ENCODE data around the gene BMPR2.
A peak's percentile ranks its signal among the peaks of the same experiment; 100 is the strongest.

The BMPR2 gene

DNA sequence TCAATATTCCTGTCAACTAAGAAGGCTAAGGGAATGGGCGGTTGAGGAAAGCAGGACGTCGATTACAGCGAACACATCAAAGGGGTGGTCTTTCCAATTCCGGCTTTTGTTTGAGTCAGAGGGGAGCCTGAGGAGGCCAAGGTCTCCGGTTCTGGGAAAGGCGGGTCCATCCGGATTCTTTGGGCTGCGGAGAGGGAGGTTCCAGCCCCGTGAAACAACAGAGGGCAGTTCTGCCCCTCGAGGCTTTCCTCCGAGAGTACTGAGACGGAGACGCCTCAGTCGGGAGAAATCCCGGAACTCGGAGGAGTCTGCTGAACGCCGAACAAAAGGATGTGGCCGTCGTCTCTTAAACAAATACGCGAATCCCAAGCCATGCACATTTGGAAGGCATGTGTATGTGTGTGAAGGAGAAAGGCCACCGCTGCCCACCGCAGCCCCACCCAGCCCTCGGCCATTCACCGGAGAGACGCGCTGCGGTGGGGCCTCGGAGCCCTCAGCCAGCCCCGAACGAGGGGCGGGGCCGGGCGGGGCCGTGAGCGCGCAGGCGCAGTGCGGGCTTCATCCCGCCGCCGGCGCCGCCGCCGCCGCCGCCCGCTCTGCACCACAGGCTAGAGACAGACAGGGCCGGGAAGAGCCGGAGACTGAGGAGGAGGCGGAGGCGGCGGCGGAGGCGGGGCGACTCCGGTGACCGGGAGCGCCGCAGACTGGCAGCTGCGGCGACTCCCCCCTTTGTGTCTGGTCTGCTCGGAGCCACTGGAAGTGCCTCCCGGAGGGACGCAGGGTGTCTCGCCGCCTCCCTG lies at the start of gene BMPR2:
BMPR2 (plus strand) TSS at position 719 of the 800 bp plus-strand sequence. CDS start 1,148 bp downstream, outside the sequence.
- peak within 1 kb of the TSS; percentile 89 to 94 for H3K4me3 ChIP-seq (ENCODE audit: low read depth in 1 of 2, low read length in 2 of 2)
- no peaks in the 10 kb centered on the region for H3K36me3 ChIP-seq (ENCODE audit: control insufficient read depth in 1 of 2, insufficient read depth in 2 of 2, low read length in 2 of 2)
- peaks cover 9 to 16% of the 10 kb centered on the region in 2 donors for H3K4me1 ChIP-seq (ENCODE audit: control insufficient read depth in 1 of 2, insufficient read depth in 2 of 2, low read length in 2 of 2)
- H3K9ac ChIP-seq (ENCODE audit: low read depth in 1 of 2, low read length in 2 of 2) = peak within 1 kb of the TSS; percentile 80 to 98
- H3K9me3 ChIP-seq (ENCODE audit: control insufficient read depth in 1 of 2, low read length in 2 of 2) = no peaks in the 10 kb centered on the region
- H3K27ac ChIP-seq (ENCODE audit: low read depth, low read length) = peak within 1 kb of the TSS; percentile 92
- no peaks in the 10 kb centered on the region for H3K27me3 ChIP-seq (ENCODE audit: control insufficient read depth in 1 of 2, insufficient read depth in 2 of 2, low read length in 2 of 2)

DNA sequence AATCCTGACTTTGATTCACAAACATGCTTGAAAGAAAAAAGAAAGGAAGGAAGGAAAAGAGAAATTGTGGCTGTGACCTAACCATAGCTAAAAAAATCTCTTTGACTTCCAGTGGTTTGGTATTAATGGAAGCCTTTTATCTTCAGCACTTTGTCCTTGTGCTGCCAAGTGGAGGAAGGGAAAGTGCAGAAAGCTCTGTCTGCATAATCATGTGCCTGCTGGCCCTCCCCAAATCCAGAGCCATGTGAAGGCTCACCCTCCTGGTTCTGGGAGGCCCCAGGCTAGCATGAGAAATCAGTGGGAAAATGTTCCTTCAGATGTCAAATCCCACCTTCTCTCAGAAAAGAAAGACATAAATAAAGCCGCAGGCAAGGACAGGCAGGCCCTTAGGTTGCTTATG lies 48.3 kb upstream of the BMPR2 start:
- Histone ChIP-seq H3K9ac (ENCODE audit: low read depth in 1 of 2, low read length in 2 of 2) (no peak overlapping the region), H3K4me1 (ENCODE audit: control insufficient read depth in 1 of 2, insufficient read depth in 2 of 2, low read length in 2 of 2) (no peaks in the 10 kb centered on the region), H3K9me3 (ENCODE audit: control insufficient read depth in 1 of 2, low read length in 2 of 2) (no peaks in the 10 kb centered on the region), H3K4me3 (ENCODE audit: low read depth in 1 of 2, low read length in 2 of 2) (no peak overlapping the region), H3K27me3 (ENCODE audit: control insufficient read depth in 1 of 2, insufficient read depth in 2 of 2, low read length in 2 of 2) (no peaks in the 10 kb centered on the region), H3K27ac (ENCODE audit: low read depth, low read length) (no peak overlapping the region), H3K36me3 (ENCODE audit: control insufficient read depth in 1 of 2, insufficient read depth in 2 of 2, low read length in 2 of 2) (no peaks in the 10 kb centered on the region)

DNA sequence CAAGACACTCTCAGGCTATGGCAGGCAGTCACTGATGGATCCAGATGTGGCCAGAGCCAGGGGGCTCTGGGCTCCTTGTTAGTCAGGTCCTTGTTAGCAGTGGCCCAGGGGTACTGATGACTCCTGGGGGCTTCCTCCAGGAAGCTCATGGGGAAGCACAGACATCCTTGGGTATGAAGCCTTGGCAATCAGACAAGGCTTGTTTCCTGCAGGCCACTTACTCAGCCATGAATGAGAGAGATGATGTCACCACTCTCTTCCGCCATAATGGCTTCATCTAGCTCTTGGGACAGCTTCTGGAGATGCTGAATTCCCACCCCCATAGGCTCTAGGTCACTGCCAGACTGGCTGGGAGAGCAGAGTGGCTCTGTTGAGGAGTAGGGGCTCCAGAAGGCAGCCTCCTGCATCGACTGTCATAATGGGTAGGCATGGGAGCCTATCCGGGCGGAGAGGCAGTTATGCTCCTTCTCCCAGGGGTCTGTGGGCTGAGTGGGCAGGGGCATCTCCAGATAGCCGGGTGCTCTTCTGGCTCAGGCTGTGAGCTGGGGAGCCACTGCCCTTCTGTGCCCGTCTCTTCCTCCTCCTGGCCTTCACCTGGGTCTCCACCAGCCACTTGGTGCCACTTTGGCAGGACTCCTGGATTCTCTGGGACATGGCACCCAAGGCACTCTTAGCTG lies 40.2 kb upstream of the BMPR2 start:
- no peak overlapping the region for H3K27ac ChIP-seq (ENCODE audit: low read depth, low read length)
- no peaks in the 10 kb centered on the region for H3K36me3 ChIP-seq (ENCODE audit: control insufficient read depth in 1 of 2, insufficient read depth in 2 of 2, low read length in 2 of 2)
- H3K4me3 ChIP-seq (ENCODE audit: low read depth in 1 of 2, low read length in 2 of 2) = no peak overlapping the region
- no peaks in the 10 kb centered on the region for H3K4me1 ChIP-seq (ENCODE audit: control insufficient read depth in 1 of 2, insufficient read depth in 2 of 2, low read length in 2 of 2)
- H3K27me3 ChIP-seq (ENCODE audit: control insufficient read depth in 1 of 2, insufficient read depth in 2 of 2, low read length in 2 of 2) = no peaks in the 10 kb centered on the region
- H3K9ac ChIP-seq (ENCODE audit: low read depth in 1 of 2, low read length in 2 of 2) = no peak overlapping the region
- no peaks in the 10 kb centered on the region for H3K9me3 ChIP-seq (ENCODE audit: control insufficient read depth in 1 of 2, low read length in 2 of 2)

DNA sequence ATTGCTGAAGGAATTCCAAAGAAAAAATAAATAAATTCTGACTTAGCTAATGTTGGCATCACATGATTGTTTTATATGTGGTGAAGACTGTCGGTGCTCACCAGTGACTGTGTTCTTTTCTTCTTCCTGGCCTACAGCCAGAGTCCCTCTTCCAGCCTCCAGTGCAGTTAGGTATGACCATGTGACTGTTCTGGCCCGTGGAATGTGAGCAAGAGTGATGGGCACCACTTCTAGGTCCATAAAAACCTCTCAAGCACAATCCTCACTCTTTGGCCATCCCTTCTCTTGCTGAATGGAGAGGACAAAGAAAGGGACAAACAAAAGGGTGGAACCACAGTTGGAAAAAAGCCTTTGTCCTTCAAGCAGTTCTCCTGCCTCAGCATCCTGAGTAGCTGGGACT lies 39.0 kb upstream of the BMPR2 start:
- Histone ChIP-seq H3K9ac (ENCODE audit: low read depth in 1 of 2, low read length in 2 of 2) (no peak overlapping the region), H3K4me1 (ENCODE audit: control insufficient read depth in 1 of 2, insufficient read depth in 2 of 2, low read length in 2 of 2) (no peaks in the 10 kb centered on the region), H3K4me3 (ENCODE audit: low read depth in 1 of 2, low read length in 2 of 2) (no peak overlapping the region), H3K27ac (ENCODE audit: low read depth, low read length) (no peak overlapping the region), H3K36me3 (ENCODE audit: control insufficient read depth in 1 of 2, insufficient read depth in 2 of 2, low read length in 2 of 2) (no peaks in the 10 kb centered on the region), H3K9me3 (ENCODE audit: control insufficient read depth in 1 of 2, low read length in 2 of 2) (no peaks in the 10 kb centered on the region), H3K27me3 (ENCODE audit: control insufficient read depth in 1 of 2, insufficient read depth in 2 of 2, low read length in 2 of 2) (no peaks in the 10 kb centered on the region)

DNA sequence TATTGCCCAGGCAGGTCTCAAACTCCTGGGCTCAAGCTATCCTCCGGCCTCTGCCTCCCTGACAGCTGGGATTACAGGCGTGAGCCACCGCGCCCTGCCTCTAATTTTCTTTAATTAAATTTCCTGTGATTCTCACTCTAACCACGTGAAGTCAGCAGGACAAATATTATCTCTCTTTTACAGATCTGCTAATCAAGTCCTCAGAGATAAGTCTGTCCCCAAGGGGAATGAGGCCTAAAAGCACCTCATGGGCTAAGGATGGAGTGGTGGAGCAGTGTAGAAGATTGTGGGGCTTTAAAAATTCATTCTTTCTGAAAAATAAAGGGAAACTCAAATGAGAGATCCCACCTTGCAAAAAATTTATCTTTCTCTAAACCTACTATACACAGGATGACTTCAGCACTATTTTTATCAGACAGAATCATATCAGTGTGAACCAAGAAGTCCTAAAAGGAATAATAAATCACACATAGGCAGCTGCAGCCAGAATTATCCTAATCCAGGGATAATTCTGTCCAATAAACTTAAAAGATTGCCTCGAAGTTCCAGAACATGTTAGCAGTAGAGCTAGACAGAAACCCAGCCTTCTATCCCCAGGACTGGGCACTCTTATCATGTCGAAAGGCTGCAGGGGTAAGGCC lies 38.3 kb upstream of the BMPR2 start:
- H3K4me1 ChIP-seq (ENCODE audit: control insufficient read depth in 1 of 2, insufficient read depth in 2 of 2, low read length in 2 of 2) = no peaks in the 10 kb centered on the region
- no peaks in the 10 kb centered on the region for H3K36me3 ChIP-seq (ENCODE audit: control insufficient read depth in 1 of 2, insufficient read depth in 2 of 2, low read length in 2 of 2)
- no peaks in the 10 kb centered on the region for H3K9me3 ChIP-seq (ENCODE audit: control insufficient read depth in 1 of 2, low read length in 2 of 2)
- H3K27ac ChIP-seq (ENCODE audit: low read depth, low read length) = no peak overlapping the region
- no peak overlapping the region for H3K9ac ChIP-seq (ENCODE audit: low read depth in 1 of 2, low read length in 2 of 2)
- H3K4me3 ChIP-seq (ENCODE audit: low read depth in 1 of 2, low read length in 2 of 2) = no peak overlapping the region
- no peaks in the 10 kb centered on the region for H3K27me3 ChIP-seq (ENCODE audit: control insufficient read depth in 1 of 2, insufficient read depth in 2 of 2, low read length in 2 of 2)

DNA sequence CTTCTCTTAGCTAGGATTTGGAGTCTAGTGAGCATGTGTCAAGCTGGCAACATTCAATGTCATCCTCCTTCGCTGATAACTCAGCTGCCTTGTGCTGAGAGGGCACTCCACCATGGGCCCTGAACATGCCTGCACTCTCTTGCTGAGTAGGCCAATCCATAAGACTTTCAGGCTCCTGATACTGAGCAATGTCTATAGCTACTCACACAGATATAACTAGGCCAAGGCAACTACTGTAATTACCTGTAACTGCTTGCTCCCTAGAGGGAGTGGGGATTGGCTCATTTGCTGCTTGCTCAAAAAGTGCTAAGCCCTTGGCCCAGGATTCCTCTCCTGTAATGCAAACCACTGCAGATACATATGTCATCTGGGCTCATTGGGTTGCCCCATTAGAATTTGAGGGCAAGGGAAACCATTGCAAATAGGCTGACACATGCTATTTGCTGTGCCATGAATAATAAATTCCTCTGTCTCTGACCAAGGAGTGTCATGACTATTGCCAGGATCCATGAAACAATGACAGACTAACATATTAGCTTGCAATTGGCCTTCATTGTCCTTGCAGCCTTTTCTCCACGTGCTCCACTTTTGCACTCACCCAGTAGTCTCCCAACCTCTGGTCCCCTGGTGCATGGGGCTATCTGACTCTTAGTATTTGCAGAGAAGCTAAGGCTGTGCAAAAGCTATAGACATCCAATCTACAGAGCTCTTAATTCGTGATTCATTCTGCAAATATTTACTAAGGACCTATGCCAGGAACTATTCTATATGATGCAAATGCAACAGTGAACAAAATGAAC lies 36.9 kb upstream of the BMPR2 start:
- H3K27ac ChIP-seq (ENCODE audit: low read depth, low read length) = no peak overlapping the region
- no peaks in the 10 kb centered on the region for H3K4me1 ChIP-seq (ENCODE audit: control insufficient read depth in 1 of 2, insufficient read depth in 2 of 2, low read length in 2 of 2)
- H3K9ac ChIP-seq (ENCODE audit: low read depth in 1 of 2, low read length in 2 of 2) = no peak overlapping the region
- no peaks in the 10 kb centered on the region for H3K36me3 ChIP-seq (ENCODE audit: control insufficient read depth in 1 of 2, insufficient read depth in 2 of 2, low read length in 2 of 2)
- no peak overlapping the region for H3K4me3 ChIP-seq (ENCODE audit: low read depth in 1 of 2, low read length in 2 of 2)
- no peaks in the 10 kb centered on the region for H3K9me3 ChIP-seq (ENCODE audit: control insufficient read depth in 1 of 2, low read length in 2 of 2)
- no peaks in the 10 kb centered on the region for H3K27me3 ChIP-seq (ENCODE audit: control insufficient read depth in 1 of 2, insufficient read depth in 2 of 2, low read length in 2 of 2)

DNA sequence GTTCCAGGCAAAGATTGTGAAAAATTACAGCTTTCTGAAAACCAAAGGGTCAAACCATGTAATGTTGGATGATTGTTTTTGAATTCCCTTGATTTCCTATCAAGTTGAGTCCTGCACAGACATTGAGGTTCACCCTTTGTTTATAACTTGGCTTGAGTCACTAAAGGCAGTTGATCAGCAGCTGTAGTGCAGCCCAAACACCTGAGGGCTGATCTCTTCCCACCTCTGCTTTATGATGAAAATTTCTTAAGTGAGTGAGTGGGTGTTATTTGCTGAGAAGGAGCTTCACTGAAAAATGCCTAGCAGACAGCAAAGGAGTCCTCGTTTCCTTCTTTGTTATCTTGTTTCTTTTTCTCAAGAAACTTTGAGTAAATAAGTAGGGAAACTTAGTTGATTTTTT lies 31.9 kb upstream of the BMPR2 start:
- Histone ChIP-seq H3K9me3 (ENCODE audit: control insufficient read depth in 1 of 2, low read length in 2 of 2) (no peaks in the 10 kb centered on the region), H3K9ac (ENCODE audit: low read depth in 1 of 2, low read length in 2 of 2) (no peak overlapping the region), H3K4me3 (ENCODE audit: low read depth in 1 of 2, low read length in 2 of 2) (no peak overlapping the region), H3K4me1 (ENCODE audit: control insufficient read depth in 1 of 2, insufficient read depth in 2 of 2, low read length in 2 of 2) (no peaks in the 10 kb centered on the region), H3K36me3 (ENCODE audit: control insufficient read depth in 1 of 2, insufficient read depth in 2 of 2, low read length in 2 of 2) (no peaks in the 10 kb centered on the region), H3K27ac (ENCODE audit: low read depth, low read length) (no peak overlapping the region), H3K27me3 (ENCODE audit: control insufficient read depth in 1 of 2, insufficient read depth in 2 of 2, low read length in 2 of 2) (no peaks in the 10 kb centered on the region)

DNA sequence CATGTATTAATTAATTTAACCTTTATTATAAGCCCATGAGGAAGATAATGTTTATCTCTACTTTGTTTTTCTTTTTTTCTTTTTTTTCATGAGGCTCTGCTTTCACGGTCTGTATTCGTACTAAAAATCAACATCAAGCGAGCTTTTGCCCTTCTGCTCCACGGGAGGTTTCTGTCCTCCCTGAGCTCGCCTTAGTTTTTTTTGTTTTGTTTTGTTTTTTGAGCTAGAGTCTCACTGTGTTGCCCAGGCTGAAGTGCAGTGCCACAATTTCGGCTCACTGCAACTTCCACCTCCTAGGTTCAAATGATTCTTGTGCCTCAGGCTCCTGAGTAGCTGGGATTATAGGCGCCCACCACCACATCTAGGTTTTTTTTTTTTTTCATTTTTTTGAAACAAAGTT lies 29.9 kb upstream of the BMPR2 start:
- Histone ChIP-seq H3K27ac (ENCODE audit: low read depth, low read length) (no peak overlapping the region), H3K4me3 (ENCODE audit: low read depth in 1 of 2, low read length in 2 of 2) (no peak overlapping the region), H3K36me3 (ENCODE audit: control insufficient read depth in 1 of 2, insufficient read depth in 2 of 2, low read length in 2 of 2) (no peaks in the 10 kb centered on the region), H3K9ac (ENCODE audit: low read depth in 1 of 2, low read length in 2 of 2) (no peak overlapping the region), H3K4me1 (ENCODE audit: control insufficient read depth in 1 of 2, insufficient read depth in 2 of 2, low read length in 2 of 2) (no peaks in the 10 kb centered on the region), H3K27me3 (ENCODE audit: control insufficient read depth in 1 of 2, insufficient read depth in 2 of 2, low read length in 2 of 2) (no peaks in the 10 kb centered on the region), H3K9me3 (ENCODE audit: control insufficient read depth in 1 of 2, low read length in 2 of 2) (no peaks in the 10 kb centered on the region)

DNA sequence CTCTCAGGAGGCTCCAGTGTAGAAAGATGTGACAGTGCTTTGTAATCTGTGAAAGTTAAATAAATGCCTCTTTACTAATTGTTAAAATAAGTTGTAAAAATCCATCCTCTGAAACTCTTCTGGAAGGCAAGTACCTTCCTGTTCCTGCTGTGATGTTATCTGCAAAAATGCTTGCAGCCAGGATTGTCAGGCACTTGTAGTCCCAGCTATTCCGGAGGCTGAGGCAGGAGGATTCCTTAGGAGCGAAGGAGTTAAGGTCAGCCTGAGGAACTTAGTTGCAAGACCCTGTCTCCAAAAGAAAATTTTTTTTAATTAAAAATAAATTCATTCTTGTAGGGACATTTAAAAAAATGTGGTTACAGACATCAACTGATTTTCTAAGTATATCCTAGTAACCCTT lies 22.7 kb upstream of the BMPR2 start:
- no peak overlapping the region for H3K9ac ChIP-seq (ENCODE audit: low read depth in 1 of 2, low read length in 2 of 2)
- no peaks in the 10 kb centered on the region for H3K9me3 ChIP-seq (ENCODE audit: control insufficient read depth in 1 of 2, low read length in 2 of 2)
- H3K4me3 ChIP-seq (ENCODE audit: low read depth in 1 of 2, low read length in 2 of 2) = no peak overlapping the region
- no peaks in the 10 kb centered on the region for H3K27me3 ChIP-seq (ENCODE audit: control insufficient read depth in 1 of 2, insufficient read depth in 2 of 2, low read length in 2 of 2)
- no peaks in the 10 kb centered on the region for H3K36me3 ChIP-seq (ENCODE audit: control insufficient read depth in 1 of 2, insufficient read depth in 2 of 2, low read length in 2 of 2)
- no peak overlapping the region for H3K27ac ChIP-seq (ENCODE audit: low read depth, low read length)
- H3K4me1 ChIP-seq (ENCODE audit: control insufficient read depth in 1 of 2, insufficient read depth in 2 of 2, low read length in 2 of 2) = no peaks in the 10 kb centered on the region

Data from duodenal mucosa (tissue), 2 donors.